DND-41 (cell line): ENCODE measurements around the gene ZC3H15.

Experiments
- ATAC-seq: fragments of 200-7000 bp; cut with Tn5 transposase; 3 replicates; pipeline ENCODE4 v1.9.1; 2021; ENCODE audit warnings: low read depth; ENCODE audit not compliant: insufficient read depth
- DNase-seq: peaks from one replicate; pipeline ENCODE4 v3.0.0-alpha.2; 2020
- H2AFZ ChIP-seq: 2 replicates; pipeline ENCODE4 v1.6.0; 2012; ENCODE audit warnings: low read depth, low read length
- H3K27ac ChIP-seq: 2 replicates; pipeline ENCODE4 v1.5.1; 2012; ENCODE audit warnings: low read length, inconsistent platforms
- H3K27me3 ChIP-seq: fragments of 200-600 bp; sonication (generic); 2 replicates; pipeline ENCODE4 v1.6.0; 2012; ENCODE audit warnings: low read length, mild to moderate bottlenecking, inconsistent platforms; ENCODE audit not compliant: insufficient read depth, poor library complexity
- H3K36me3 ChIP-seq: 2 replicates; pipeline ENCODE4 v1.5.1; 2012; ENCODE audit warnings: low read length, inconsistent platforms; ENCODE audit not compliant: insufficient read depth
- H3K4me1 ChIP-seq: 2 replicates; pipeline ENCODE4 v1.5.1; 2012; ENCODE audit warnings: mild to moderate bottlenecking, low read length; ENCODE audit not compliant: insufficient read depth
- H3K4me2 ChIP-seq: 2 replicates; pipeline ENCODE4 v1.6.0; 2012; ENCODE audit warnings: mild to moderate bottlenecking, moderate library complexity, low read length, inconsistent platforms; ENCODE audit not compliant: insufficient read depth
- H3K4me3 ChIP-seq, 2 experiments: fragments of 200-600 bp in 1 of 2; shearing (Covaris generic) in 1 of 2; 2 replicates each; pipeline ENCODE4 v1.5.1; 2012 to 2016; ENCODE audit warnings: inconsistent platforms in 2 of 2, low read length in 2 of 2, mild to moderate bottlenecking in 2 of 2, low read depth in 1 of 2, moderate library complexity in 1 of 2
- H3K79me2 ChIP-seq: 2 replicates; pipeline ENCODE4 v1.6.0; 2012; ENCODE audit warnings: low read length, inconsistent platforms; ENCODE audit not compliant: insufficient read depth
- H3K9ac ChIP-seq: 2 replicates; pipeline ENCODE4 v1.6.0; 2012; ENCODE audit warnings: low read depth, mild to moderate bottlenecking, inconsistent platforms, low read length, moderate library complexity
- H3K9me3 ChIP-seq: 2 replicates; pipeline ENCODE4 v1.5.1; 2012; ENCODE audit warnings: low read length, moderate library complexity, mild to moderate bottlenecking, inconsistent platforms; ENCODE audit not compliant: insufficient read depth, severe bottlenecking
- H4K20me1 ChIP-seq: 2 replicates; pipeline ENCODE4 v1.6.0; 2012; ENCODE audit warnings: low read length; ENCODE audit not compliant: insufficient read depth
- CTCF ChIP-seq: IDR thresholded peaks from 2 replicates; pipeline ENCODE4 v1.5.1; 2012; ENCODE audit warnings: borderline replicate concordance, low read length, moderate library complexity, mild to moderate bottlenecking; ENCODE audit not compliant: poor library complexity, severe bottlenecking; ENCODE audit errors: extremely low read depth
- EZH2 ChIP-seq: IDR thresholded peaks from 3 replicates; pipeline ENCODE4 v1.6.1; 2012; ENCODE audit warnings: borderline replicate concordance, low read depth, mild to moderate bottlenecking, moderate library complexity, low read length, inconsistent platforms; ENCODE audit not compliant: severe bottlenecking

The ZC3H15 gene

GRCh38 chr2:186496401-186496800 is 10.3 kb downstream of the ZC3H15 start:
- Histone ChIP-seq H4K20me1 (peaks cover 70% of the 10 kb centered on the region), H3K27ac (no peak overlapping the region), H3K9me3 (no peaks in the 10 kb centered on the region), H3K79me2 (peaks cover 89% of the 10 kb centered on the region), H3K4me3 (no peak overlapping the region), H3K27me3 (no peaks in the 10 kb centered on the region), H3K36me3 (peaks cover 75% of the 10 kb centered on the region), H3K4me1 (no peaks in the 10 kb centered on the region), H3K4me2 (no peak overlapping the region), H3K9ac (no peak overlapping the region), H2AFZ (no peak overlapping the region)
- no peak for DNase-seq
- no peak for ATAC-seq
- TF ChIP-seq EZH2 = no peak
- TF ChIP-seq CTCF = no peak

DNA sequence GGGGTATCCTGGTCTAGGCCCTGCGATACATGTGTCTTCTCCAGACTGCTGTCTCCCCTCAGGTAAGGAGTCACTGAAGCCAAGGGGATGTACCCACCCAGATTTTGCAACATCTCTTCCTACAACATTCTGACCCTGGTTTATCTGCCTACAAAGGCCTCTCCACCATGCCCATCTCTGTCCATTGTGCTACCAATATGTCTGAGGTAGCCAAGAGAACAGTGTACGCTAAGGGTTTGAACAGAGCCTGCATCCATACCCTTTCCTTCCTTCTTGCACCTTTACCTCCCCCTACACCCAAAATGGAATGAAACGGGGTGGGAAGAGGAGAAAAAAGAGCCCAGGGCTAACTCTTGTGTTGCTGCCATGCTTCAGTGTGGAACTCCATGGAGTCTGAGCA is 11.9 kb downstream of the ZC3H15 start:
- H3K4me2 ChIP-seq = no peak overlapping the region
- no peak overlapping the region for H3K27ac ChIP-seq
- ATAC-seq = no peak
- peaks cover 74% of the 10 kb centered on the region for H3K79me2 ChIP-seq
- no peak overlapping the region for H3K4me3 ChIP-seq
- TF ChIP-seq CTCF (no peak), EZH2 (no peak)
- no peaks in the 10 kb centered on the region for H3K4me1 ChIP-seq
- H4K20me1 ChIP-seq = peaks cover 55% of the 10 kb centered on the region
- H2AFZ ChIP-seq = no peak overlapping the region
- no peaks in the 10 kb centered on the region for H3K9me3 ChIP-seq
- H3K36me3 ChIP-seq = peaks cover 84% of the 10 kb centered on the region
- DNase-seq = no peak
- no peaks in the 10 kb centered on the region for H3K27me3 ChIP-seq
- H3K9ac ChIP-seq = no peak overlapping the region

DNA sequence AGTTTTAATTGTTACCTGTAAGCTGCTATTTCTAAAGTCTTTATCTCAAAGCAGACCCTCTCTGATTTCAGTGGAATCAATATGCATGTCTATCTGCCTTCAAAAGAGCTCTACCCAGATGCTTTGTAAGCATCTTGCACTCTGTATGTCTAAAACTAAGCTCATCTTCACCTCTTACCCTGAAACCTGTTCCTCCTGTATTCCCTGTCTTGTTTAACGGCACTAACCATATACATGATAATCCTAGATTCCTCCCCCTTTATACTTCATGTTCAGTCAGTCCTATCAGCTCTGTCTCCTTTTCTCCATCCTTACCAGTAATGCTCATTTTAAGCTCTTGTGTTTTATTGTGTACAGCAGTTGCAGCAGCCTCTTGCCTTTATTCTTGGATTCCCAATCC is 12.8 kb downstream of the ZC3H15 start:
- H3K9ac ChIP-seq = no peak overlapping the region
- no peaks in the 10 kb centered on the region for H3K9me3 ChIP-seq
- TF ChIP-seq EZH2 (no peak), CTCF (no peak)
- DNase-seq (no peak), ATAC-seq (no peak)
- no peaks in the 10 kb centered on the region for H3K4me1 ChIP-seq
- H3K79me2 ChIP-seq = peaks cover 65% of the 10 kb centered on the region
- H3K36me3 ChIP-seq = peaks cover 84% of the 10 kb centered on the region
- no peak overlapping the region for H3K4me3 ChIP-seq
- H4K20me1 ChIP-seq = peaks cover 46% of the 10 kb centered on the region
- H3K4me2 ChIP-seq = no peak overlapping the region
- H2AFZ ChIP-seq = no peak overlapping the region
- no peaks in the 10 kb centered on the region for H3K27me3 ChIP-seq
- no peak overlapping the region for H3K27ac ChIP-seq
